Astrocyte (in vitro differentiated cells and primary cell): ENCODE measurements around the gene RAB5B. TPM values are rescaled to one million over a fixed set of nuclear protein-coding genes. Genes with fewer than 3 reads are reported as not detected.
A peak's percentile ranks its signal among the peaks of the same experiment; 100 is the strongest.

Experiments
- DNase-seq: peaks from one replicate; pipeline ENCODE4 v3.0.0-alpha.2; 2010; ENCODE audit warnings: low read depth
- FAIRE-seq: peaks from 2 replicates; lab custom pipeline; 2011; peaks lifted over from hg19 to GRCh38; lab: Jason Lieb, UNC
- H2AFZ ChIP-seq: 2 replicates; pipeline ENCODE4 v1.6.0; 2012; ENCODE audit warnings: low read depth, low read length, inconsistent platforms
- H3K27ac ChIP-seq: 2 replicates; pipeline ENCODE4 v1.5.1; 2011; ENCODE audit warnings: low read depth, low read length, inconsistent platforms
- H3K27me3 ChIP-seq: 2 replicates; pipeline ENCODE4 v1.6.0; 2011; ENCODE audit warnings: low read length, inconsistent platforms; ENCODE audit not compliant: insufficient read depth
- H3K36me3 ChIP-seq: 2 replicates; pipeline ENCODE4 v1.5.1; 2011; ENCODE audit warnings: low read length, inconsistent platforms; ENCODE audit not compliant: insufficient read depth
- H3K4me1 ChIP-seq: 2 replicates; pipeline ENCODE4 v1.5.1; 2011; ENCODE audit warnings: low read length, inconsistent platforms; ENCODE audit not compliant: insufficient read depth
- H3K4me2 ChIP-seq: 2 replicates; pipeline ENCODE4 v1.6.0; 2012; ENCODE audit warnings: low read length, inconsistent platforms
- H3K4me3 ChIP-seq: 2 replicates; pipeline ENCODE4 v1.5.1; 2011; ENCODE audit warnings: low read depth, mild to moderate bottlenecking, low read length, inconsistent platforms; ENCODE audit not compliant: insufficient read depth
- H3K79me2 ChIP-seq: 2 replicates; pipeline ENCODE4 v1.6.0; 2012; ENCODE audit warnings: mild to moderate bottlenecking, low read length, inconsistent platforms; ENCODE audit not compliant: insufficient read depth
- H3K9ac ChIP-seq: 2 replicates; pipeline ENCODE4 v1.6.0; 2012; ENCODE audit warnings: mild to moderate bottlenecking, low read length, inconsistent platforms
- H3K9me3 ChIP-seq: 2 replicates; pipeline ENCODE4 v1.5.1; 2012; ENCODE audit warnings: low read depth, mild to moderate bottlenecking, low read length, inconsistent platforms; ENCODE audit not compliant: insufficient read depth
- H4K20me1 ChIP-seq: 2 replicates; pipeline ENCODE4 v1.6.0; 2012; ENCODE audit warnings: low read length, inconsistent platforms; ENCODE audit not compliant: insufficient read depth
- H3K27ac Mint-ChIP-seq: one replicate; pipeline ENCODE4 v1.8.0; 2021; ENCODE audit warnings: mild to moderate bottlenecking, mixed read lengths; ENCODE audit not compliant: unreplicated experiment
- H3K27me3 Mint-ChIP-seq: one replicate; pipeline ENCODE4 v1.8.0; 2021; ENCODE audit warnings: low read depth, mixed read lengths; ENCODE audit not compliant: unreplicated experiment
- H3K36me3 Mint-ChIP-seq: one replicate; pipeline ENCODE4 v1.8.0; 2021; ENCODE audit warnings: low read depth, mixed read lengths; ENCODE audit not compliant: unreplicated experiment
- H3K4me1 Mint-ChIP-seq: one replicate; pipeline ENCODE4 v1.8.0; 2021; ENCODE audit warnings: low read depth, mixed read lengths; ENCODE audit not compliant: unreplicated experiment
- H3K4me3 Mint-ChIP-seq: one replicate; pipeline ENCODE4 v1.8.0; 2021; ENCODE audit warnings: mild to moderate bottlenecking, moderate library complexity, mixed read lengths; ENCODE audit not compliant: unreplicated experiment
- H3K9me3 Mint-ChIP-seq: one replicate; pipeline ENCODE4 v1.8.0; 2021; ENCODE audit warnings: mild to moderate bottlenecking, mixed read lengths; ENCODE audit not compliant: unreplicated experiment
- EZH2 ChIP-seq: IDR thresholded peaks from 2 replicates; pipeline ENCODE4 v1.6.1; 2012; ENCODE audit warnings: mild to moderate bottlenecking, low read length, inconsistent platforms; ENCODE audit not compliant: insufficient read depth
- total RNA-seq: library from RNA; stranded (reverse); gene quantifications from 2 replicates; pipeline ENCODE4 v1.2.1, GENCODE V29; 2021
- TF ChIP-seq, protein P1 (sequence below): IDR thresholded peaks from 2 replicates; pipeline ENCODE4 v1.5.1; 2011; ENCODE audit warnings: low read depth, mild to moderate bottlenecking, inconsistent platforms, low read length, moderate library complexity; ENCODE audit not compliant: insufficient read depth

RAB5B gene
- total RNA-seq, 1 donor from 2014 or later, result 127 TPM

DNA sequence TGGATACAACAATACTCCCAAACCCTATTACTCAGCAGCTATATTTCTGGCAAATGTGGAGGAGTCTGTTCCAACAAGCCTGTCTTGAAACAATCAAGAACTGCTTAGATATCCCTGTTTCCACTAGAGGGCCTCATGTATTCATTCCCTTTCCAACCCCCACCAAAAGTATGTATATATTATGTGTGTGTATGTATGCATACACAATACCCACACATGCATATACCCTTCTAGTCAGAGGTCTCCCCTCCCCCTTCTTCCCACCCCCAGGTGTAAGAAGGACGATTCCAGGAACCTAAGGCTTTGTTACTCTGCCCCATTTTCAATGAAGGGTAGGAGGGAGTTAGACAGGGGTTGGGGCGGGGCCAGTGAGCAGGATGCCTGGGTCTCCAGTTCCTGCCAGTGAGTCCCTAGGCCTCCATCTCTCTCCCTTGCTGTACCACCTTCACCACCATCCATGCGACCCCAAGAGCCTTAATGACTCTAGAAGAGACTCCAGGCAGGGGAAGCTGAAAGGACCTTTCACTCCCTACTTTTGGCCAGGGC lies 43.0 kb upstream of the RAB5B start, which contains the start of gene DGKA:
DGKA (plus strand) TSS at position 392 of the 546 bp plus-strand sequence. CDS start 5,342 bp downstream, outside the sequence.
- FAIRE-seq, result no peak
- no peaks in the 10 kb centered on the region for H3K9me3 Mint-ChIP-seq
- H3K36me3 Mint-ChIP-seq, result peaks cover under 1% of the 10 kb centered on the region
- DNase-seq, result peak; percentile 61
- Histone ChIP-seq H3K4me3 (peak within 1 kb of the TSS; percentile 76), H3K9ac (peak within 1 kb of the TSS; percentile 83), H2AFZ (peak within 1 kb of the TSS; percentile 86), H3K4me2 (peak within 1 kb of the TSS; percentile 92), H4K20me1 (no peaks in the 10 kb centered on the region), H3K4me1 (peaks cover 39% of the 10 kb centered on the region), H3K36me3 (no peaks in the 10 kb centered on the region), H3K27ac (peak within 1 kb of the TSS; percentile 58), H3K79me2 (peaks cover 28% of the 10 kb centered on the region), H3K27me3 (no peaks in the 10 kb centered on the region), H3K9me3 (no peaks in the 10 kb centered on the region)
- H3K4me1 Mint-ChIP-seq, result peaks cover 44% of the 10 kb centered on the region
- H3K27me3 Mint-ChIP-seq, result no peaks in the 10 kb centered on the region
- H3K4me3 Mint-ChIP-seq, result peak within 1 kb of the TSS; percentile 94
- TF ChIP-seq, protein P1, sequence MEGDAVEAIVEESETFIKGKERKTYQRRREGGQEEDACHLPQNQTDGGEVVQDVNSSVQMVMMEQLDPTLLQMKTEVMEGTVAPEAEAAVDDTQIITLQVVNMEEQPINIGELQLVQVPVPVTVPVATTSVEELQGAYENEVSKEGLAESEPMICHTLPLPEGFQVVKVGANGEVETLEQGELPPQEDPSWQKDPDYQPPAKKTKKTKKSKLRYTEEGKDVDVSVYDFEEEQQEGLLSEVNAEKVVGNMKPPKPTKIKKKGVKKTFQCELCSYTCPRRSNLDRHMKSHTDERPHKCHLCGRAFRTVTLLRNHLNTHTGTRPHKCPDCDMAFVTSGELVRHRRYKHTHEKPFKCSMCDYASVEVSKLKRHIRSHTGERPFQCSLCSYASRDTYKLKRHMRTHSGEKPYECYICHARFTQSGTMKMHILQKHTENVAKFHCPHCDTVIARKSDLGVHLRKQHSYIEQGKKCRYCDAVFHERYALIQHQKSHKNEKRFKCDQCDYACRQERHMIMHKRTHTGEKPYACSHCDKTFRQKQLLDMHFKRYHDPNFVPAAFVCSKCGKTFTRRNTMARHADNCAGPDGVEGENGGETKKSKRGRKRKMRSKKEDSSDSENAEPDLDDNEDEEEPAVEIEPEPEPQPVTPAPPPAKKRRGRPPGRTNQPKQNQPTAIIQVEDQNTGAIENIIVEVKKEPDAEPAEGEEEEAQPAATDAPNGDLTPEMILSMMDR, result peak; percentile 71
- no peak for TF ChIP-seq EZH2
- peak within 1 kb of the TSS; percentile 92 for H3K27ac Mint-ChIP-seq

DNA sequence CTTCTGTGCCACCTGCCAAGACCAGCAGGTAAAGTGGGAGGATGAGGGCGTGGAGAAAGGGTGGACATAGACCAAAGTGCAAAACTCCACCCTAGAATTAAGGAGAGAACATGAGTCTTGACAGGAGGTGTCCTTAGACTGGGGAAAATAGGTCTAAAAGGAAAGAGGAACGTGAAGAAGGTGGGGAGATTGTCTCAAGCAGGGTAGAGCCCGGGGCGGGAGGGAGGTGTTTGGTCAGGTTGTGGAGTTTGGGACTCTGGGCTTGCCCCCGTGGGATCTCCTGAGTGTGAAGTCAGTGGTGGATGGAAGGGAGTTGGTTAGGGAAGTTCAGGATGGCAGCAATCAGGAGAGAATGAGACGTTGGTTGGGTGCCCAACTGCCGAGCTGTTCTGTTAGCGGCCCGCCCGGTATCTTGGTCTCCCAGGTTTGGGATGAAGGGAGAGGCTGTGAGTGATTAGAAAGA lies 42.5 kb upstream of the RAB5B start:
- Mint-ChIP-seq H3K27me3 (no peaks in the 10 kb centered on the region), H3K9me3 (no peaks in the 10 kb centered on the region), H3K27ac (peak overlapping the region; percentile 92), H3K4me1 (peaks cover 48% of the 10 kb centered on the region), H3K4me3 (peak overlapping the region; percentile 94), H3K36me3 (peaks cover 4% of the 10 kb centered on the region)
- Histone ChIP-seq H3K4me3 (peak overlapping the region; percentile 55), H3K9me3 (no peaks in the 10 kb centered on the region), H2AFZ (peak overlapping the region; percentile 85), H3K27me3 (no peaks in the 10 kb centered on the region), H3K9ac (peak overlapping the region; percentile 83), H3K36me3 (no peaks in the 10 kb centered on the region), H3K4me2 (peak overlapping the region; percentile 92), H4K20me1 (no peaks in the 10 kb centered on the region), H3K27ac (peak overlapping the region; percentile 58), H3K4me1 (peaks cover 35% of the 10 kb centered on the region), H3K79me2 (peaks cover 23% of the 10 kb centered on the region)
- FAIRE-seq (no peak), DNase-seq (no peak)
- TF ChIP-seq, protein P1, result no peak
- TF ChIP-seq EZH2, result no peak
